ENCODE results near the gene SHPK. TPM values are rescaled to one million over a fixed set of nuclear protein-coding genes. Genes with fewer than 3 reads are reported as not detected.

The SHPK gene
- total RNA-seq (2014; rRNA removed; shearing (Covaris generic)): 9.6 and 11.3 TPM in 2 replicates

- peak; percentile 96 to 98 for DNase-seq (ENCODE audit: low read depth in 1 of 2, low spot score in 2 of 2)
- peaks cover 22% of the 10 kb centered on the region for H3K4me1 ChIP-seq (replicated peaks)
Measured at GRCh38 chr17:3636154-3636907, at the start of gene SHPK, which contains the start of gene CTNS. Gene SHPK, minus strand, starts transcription at chr17:3636250. Its CDS starts 31 bp downstream, at chr17:3636219. Gene CTNS, plus strand, starts transcription at chr17:3636760. Its CDS starts 3,447 bp downstream, at chr17:3640207.

GRCh38 chr17:3685174-3685573 lies 49.1 kb upstream of the SHPK start:
- H3K36me3 ChIP-seq: no peaks in the 10 kb centered on the region
- no peaks in the 10 kb centered on the region for H3K27me3 ChIP-seq (replicated peaks)
- no peak overlapping the region for H3K4me3 ChIP-seq
- no peaks in the 10 kb centered on the region for H3K9me3 ChIP-seq (replicated peaks)
- DNase-seq (ENCODE audit: low read depth in 1 of 2, low spot score in 2 of 2): no peak
- H3K4me1 ChIP-seq (replicated peaks): no peaks in the 10 kb centered on the region
- no peak overlapping the region for H3K27ac ChIP-seq

More at GRCh38 chr17:3636154-3636907, at the start of gene SHPK, which contains the start of gene CTNS:
- Histone ChIP-seq H3K4me3 (peak within 1 kb of the TSS; percentile 80), H3K27me3 (replicated peaks) (no peaks in the 10 kb centered on the region), H3K27ac (peak within 1 kb of the TSS; percentile 93), H3K36me3 (peaks cover 11% of the 10 kb centered on the region; the same call in 1 of the 2 replicates), H3K9me3 (replicated peaks) (no peaks in the 10 kb centered on the region; the same call in 1 of the 2 replicates)

- H3K4me3 ChIP-seq: no peak overlapping the region
- DNase-seq (ENCODE audit: low read depth in 1 of 2, low spot score in 2 of 2): peak in 1 of 2 experiments; percentile 38
Measured at GRCh38 chr17:3683054-3683511, 47.0 kb upstream of the SHPK start.

GRCh38 chr17:3682033-3682432 lies 46.0 kb upstream of the SHPK start:
- H3K4me1 ChIP-seq (replicated peaks): no peaks in the 10 kb centered on the region
- no peaks in the 10 kb centered on the region for H3K27me3 ChIP-seq (replicated peaks)
- H3K9me3 ChIP-seq (replicated peaks): no peaks in the 10 kb centered on the region
- H3K36me3 ChIP-seq: no peaks in the 10 kb centered on the region
- no peak overlapping the region for H3K4me3 ChIP-seq
- no peak for DNase-seq (ENCODE audit: low read depth in 1 of 2, low spot score in 2 of 2)
- no peak overlapping the region for H3K27ac ChIP-seq

More at GRCh38 chr17:3683054-3683511, 47.0 kb upstream of the SHPK start:
- Histone ChIP-seq H3K27ac (no peak overlapping the region), H3K4me1 (replicated peaks) (no peaks in the 10 kb centered on the region), H3K36me3 (no peaks in the 10 kb centered on the region), H3K9me3 (replicated peaks) (no peaks in the 10 kb centered on the region), H3K27me3 (replicated peaks) (no peaks in the 10 kb centered on the region)

GRCh38 chr17:3681565-3681964 lies 45.5 kb upstream of the SHPK start:
- no peaks in the 10 kb centered on the region for H3K36me3 ChIP-seq
- DNase-seq (ENCODE audit: low read depth in 1 of 2, low spot score in 2 of 2): no peak
- no peak overlapping the region for H3K27ac ChIP-seq
- no peaks in the 10 kb centered on the region for H3K9me3 ChIP-seq (replicated peaks)
- no peaks in the 10 kb centered on the region for H3K27me3 ChIP-seq (replicated peaks)
- H3K4me1 ChIP-seq (replicated peaks): no peaks in the 10 kb centered on the region
- H3K4me3 ChIP-seq: no peak overlapping the region

- H3K9me3 ChIP-seq (replicated peaks): no peaks in the 10 kb centered on the region
- DNase-seq (ENCODE audit: low read depth in 1 of 2, low spot score in 2 of 2): no peak
- no peaks in the 10 kb centered on the region for H3K4me1 ChIP-seq (replicated peaks)
- no peaks in the 10 kb centered on the region for H3K27me3 ChIP-seq (replicated peaks)
- H3K36me3 ChIP-seq: no peaks in the 10 kb centered on the region
- H3K27ac ChIP-seq: no peak overlapping the region
- no peak overlapping the region for H3K4me3 ChIP-seq
Measured at GRCh38 chr17:3681057-3681456, 45.0 kb upstream of the SHPK start.

GRCh38 chr17:3679531-3680126 lies 43.6 kb upstream of the SHPK start:
- Histone ChIP-seq H3K4me3 (no peak overlapping the region), H3K27me3 (replicated peaks) (no peaks in the 10 kb centered on the region), H3K36me3 (no peaks in the 10 kb centered on the region), H3K9me3 (replicated peaks) (no peaks in the 10 kb centered on the region), H3K27ac (no peak overlapping the region), H3K4me1 (replicated peaks) (no peaks in the 10 kb centered on the region)
- DNase-seq (ENCODE audit: low read depth in 1 of 2, low spot score in 2 of 2): no peak

- no peaks in the 10 kb centered on the region for H3K4me1 ChIP-seq (replicated peaks)
- H3K4me3 ChIP-seq: no peak overlapping the region
- H3K36me3 ChIP-seq: no peaks in the 10 kb centered on the region
- no peak for DNase-seq (ENCODE audit: low read depth in 1 of 2, low spot score in 2 of 2)
- no peaks in the 10 kb centered on the region for H3K9me3 ChIP-seq (replicated peaks)
- H3K27ac ChIP-seq: no peak overlapping the region
- no peaks in the 10 kb centered on the region for H3K27me3 ChIP-seq (replicated peaks)
Measured at GRCh38 chr17:3678821-3679530, 42.9 kb upstream of the SHPK start.

GRCh38 chr17:3678095-3678820 lies 42.2 kb upstream of the SHPK start:
- Histone ChIP-seq H3K9me3 (replicated peaks) (no peaks in the 10 kb centered on the region), H3K4me1 (replicated peaks) (no peaks in the 10 kb centered on the region), H3K27ac (no peak overlapping the region), H3K36me3 (no peaks in the 10 kb centered on the region), H3K4me3 (no peak overlapping the region), H3K27me3 (replicated peaks) (no peaks in the 10 kb centered on the region)
- DNase-seq (ENCODE audit: low read depth in 1 of 2, low spot score in 2 of 2): no peak

GRCh38 chr17:3675886-3676285 lies 39.8 kb upstream of the SHPK start:
- Histone ChIP-seq H3K36me3 (peaks cover 4% of the 10 kb centered on the region), H3K4me1 (replicated peaks) (no peaks in the 10 kb centered on the region), H3K9me3 (replicated peaks) (no peaks in the 10 kb centered on the region), H3K27me3 (replicated peaks) (no peaks in the 10 kb centered on the region), H3K4me3 (no peak overlapping the region), H3K27ac (no peak overlapping the region)
- DNase-seq (ENCODE audit: low read depth in 1 of 2, low spot score in 2 of 2): no peak

GRCh38 chr17:3672571-3672970 lies 36.5 kb upstream of the SHPK start:
- Histone ChIP-seq H3K4me3 (no peak overlapping the region), H3K27ac (no peak overlapping the region), H3K4me1 (replicated peaks) (0 out of 2 replicates have a peak, but pooled peaks cover 6% of the 10 kb centered on the region), H3K27me3 (replicated peaks) (no peaks in the 10 kb centered on the region), H3K9me3 (replicated peaks) (no peaks in the 10 kb centered on the region), H3K36me3 (peaks cover 30% of the 10 kb centered on the region)
- no peak for DNase-seq (ENCODE audit: low read depth in 1 of 2, low spot score in 2 of 2)

- H3K9me3 ChIP-seq (replicated peaks): no peaks in the 10 kb centered on the region
- no peak for DNase-seq (ENCODE audit: low read depth in 1 of 2, low spot score in 2 of 2)
- no peak overlapping the region for H3K27ac ChIP-seq
- H3K27me3 ChIP-seq (replicated peaks): no peaks in the 10 kb centered on the region
- H3K4me1 ChIP-seq (replicated peaks): peaks cover 17% of the 10 kb centered on the region
- peak overlapping the region; percentile 90 for H3K4me3 ChIP-seq
- H3K36me3 ChIP-seq: peaks cover 54% of the 10 kb centered on the region
Measured at GRCh38 chr17:3669548-3669947, 33.5 kb upstream of the SHPK start.

- DNase-seq (ENCODE audit: low read depth in 1 of 2, low spot score in 2 of 2): no peak
- H3K4me3 ChIP-seq: peak overlapping the region; percentile 90
- no peaks in the 10 kb centered on the region for H3K27me3 ChIP-seq (replicated peaks)
- peaks cover 60% of the 10 kb centered on the region for H3K36me3 ChIP-seq
- H3K4me1 ChIP-seq (replicated peaks): peaks cover 17% of the 10 kb centered on the region
- peak overlapping the region; percentile 95 for H3K27ac ChIP-seq
- H3K9me3 ChIP-seq (replicated peaks): no peaks in the 10 kb centered on the region
Measured at GRCh38 chr17:3669085-3669347, 33.0 kb upstream of the SHPK start.

Measured in SJSA1 (cell line).